A673 (cell line): Measurements from ENCODE around the gene ARHGAP24.

ENCODE experiments used
- CTCF ChIP-seq: fragments of 300-800, 200-600 bp; sonication (generic); conservative IDR thresholded peaks from 2 replicates; pipeline ENCODE4 v1.5.1; 2017; ENCODE audit warnings: low read depth, mild to moderate bottlenecking, antibody characterized with exemption, low read length, moderate library complexity, mixed read lengths
- EZH2 ChIP-seq: fragments of 200-600 bp; sonication (generic); IDR thresholded peaks from 2 replicates; pipeline ENCODE4 v1.6.1; 2017; ENCODE audit warnings: borderline replicate concordance, low read depth, mild to moderate bottlenecking, mixed read lengths, antibody characterized with exemption, low read length; ENCODE audit not compliant: poor library complexity, severe bottlenecking

GRCh38 chr4:85905761-85906160 is 430.8 kb downstream of the ARHGAP24 start:
- TF ChIP-seq EZH2 (no peak), CTCF (no peak)
